LHCN-M2 (cell line): ENCODE data around the gene PRM1. TPM values are rescaled to one million over a fixed set of nuclear protein-coding genes. Genes with fewer than 3 reads are reported as not detected.

Experiments used
- DNase-seq: peaks from one replicate; pipeline ENCODE4 v3.0.0-alpha.2; 2012; ENCODE audit warnings: low read depth
- polyA plus RNA-seq: library from polyadenylated mRNA; unstranded; fragments of >200 nt; gene quantifications from one replicate; pipeline ENCODE4 v1.2.1, GENCODE V29; 2012; ENCODE audit warnings: missing spikeins
- total RNA-seq: library from RNA; depleted of rRNA; stranded (reverse); fragments of >200 nt; gene quantifications from 2 replicates; pipeline ENCODE4 v1.2.3, GENCODE V29; 2014; rRNA removed

Gene PRM1, protein sequence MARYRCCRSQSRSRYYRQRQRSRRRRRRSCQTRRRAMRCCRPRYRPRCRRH
- not detected in 2 replicates for total RNA-seq
- polyA plus RNA-seq = not detected

GRCh38 chr16:11280616-11281522, at the start of gene PRM1:
PRM1 (minus strand) TSS chr16:11281330; CDS start chr16:11281238, 92 bp downstream.
- DNase-seq = no peak

- no peak for DNase-seq
Measured at GRCh38 chr16:11330526-11331237, 49.6 kb upstream of the PRM1 start.

DNA sequence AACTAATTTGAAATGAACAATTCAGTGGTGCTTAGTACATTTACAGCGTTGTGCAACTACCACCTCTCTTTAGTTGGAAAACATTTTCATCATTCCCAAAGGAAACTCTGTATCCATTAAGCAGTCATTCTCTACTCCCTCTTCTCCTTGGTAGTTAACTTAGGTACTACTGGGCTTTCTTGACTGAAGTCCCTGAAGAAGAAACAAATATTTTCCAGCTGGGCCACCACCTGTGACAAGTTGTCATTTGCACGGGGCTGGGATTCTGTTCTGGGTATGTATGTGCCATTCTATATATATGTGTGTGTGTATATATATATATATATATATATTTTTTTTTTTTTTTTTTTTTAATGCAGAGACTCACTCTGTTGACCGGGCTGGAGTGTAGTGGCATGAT, 48.8 kb upstream of the PRM1 start:
- DNase-seq = no peak

DNA sequence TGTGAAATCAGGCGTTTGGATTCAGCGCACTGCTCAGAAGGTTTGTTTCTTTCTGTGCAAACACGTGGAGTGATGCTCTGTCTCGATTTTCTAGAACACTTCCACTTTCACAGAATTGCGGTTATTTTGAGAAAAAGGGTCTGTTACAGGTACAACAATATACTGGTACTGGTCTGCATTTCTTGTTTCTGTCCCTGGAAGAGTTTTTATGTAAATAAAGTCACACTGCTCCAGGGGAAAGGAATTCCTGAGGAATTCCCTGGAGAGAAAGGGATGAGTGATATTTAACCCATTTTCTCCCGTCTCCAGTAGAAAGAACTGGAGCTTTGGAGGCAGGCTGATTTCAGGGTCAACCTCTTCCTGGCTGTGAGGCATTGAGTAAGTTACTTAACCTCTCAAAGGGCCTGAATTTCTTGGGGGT, 48.0 kb upstream of the PRM1 start:
- peak; percentile 65 for DNase-seq

- peak; percentile 91 for DNase-seq
Measured at GRCh38 chr16:11328172-11329070, 47.3 kb upstream of the PRM1 start.

GRCh38 chr16:11327277-11328171, 46.4 kb upstream of the PRM1 start:
- DNase-seq = no peak

DNA sequence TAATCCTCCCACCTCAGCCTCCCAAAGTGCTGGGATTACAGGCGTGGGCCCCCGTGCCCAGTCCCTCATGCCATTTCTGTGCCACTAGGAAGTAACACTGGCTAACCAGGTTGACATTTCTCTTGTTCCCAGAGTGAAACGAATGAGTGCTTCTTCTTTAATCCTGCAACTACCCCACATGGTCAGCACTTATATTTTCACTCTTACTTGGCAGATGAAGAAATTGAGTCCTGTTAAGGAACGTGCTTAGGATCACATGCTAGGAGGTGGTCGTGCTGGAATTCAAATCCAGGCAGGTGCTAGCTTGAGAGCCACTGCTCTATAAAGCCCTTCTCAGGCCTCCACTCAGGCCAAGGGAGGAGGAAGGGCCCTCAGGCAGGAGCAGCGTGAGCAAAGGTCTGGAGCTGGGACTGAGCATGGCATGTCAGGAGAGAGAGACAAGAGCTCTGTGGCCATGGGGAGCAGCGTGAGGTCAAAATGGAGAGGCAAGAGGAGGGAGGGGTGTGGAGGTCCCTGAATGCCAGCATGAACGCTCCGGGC, 45.7 kb upstream of the PRM1 start:
- DNase-seq = no peak

- no peak for DNase-seq
Measured at GRCh38 chr16:11326084-11326736, 45.1 kb upstream of the PRM1 start.

DNA sequence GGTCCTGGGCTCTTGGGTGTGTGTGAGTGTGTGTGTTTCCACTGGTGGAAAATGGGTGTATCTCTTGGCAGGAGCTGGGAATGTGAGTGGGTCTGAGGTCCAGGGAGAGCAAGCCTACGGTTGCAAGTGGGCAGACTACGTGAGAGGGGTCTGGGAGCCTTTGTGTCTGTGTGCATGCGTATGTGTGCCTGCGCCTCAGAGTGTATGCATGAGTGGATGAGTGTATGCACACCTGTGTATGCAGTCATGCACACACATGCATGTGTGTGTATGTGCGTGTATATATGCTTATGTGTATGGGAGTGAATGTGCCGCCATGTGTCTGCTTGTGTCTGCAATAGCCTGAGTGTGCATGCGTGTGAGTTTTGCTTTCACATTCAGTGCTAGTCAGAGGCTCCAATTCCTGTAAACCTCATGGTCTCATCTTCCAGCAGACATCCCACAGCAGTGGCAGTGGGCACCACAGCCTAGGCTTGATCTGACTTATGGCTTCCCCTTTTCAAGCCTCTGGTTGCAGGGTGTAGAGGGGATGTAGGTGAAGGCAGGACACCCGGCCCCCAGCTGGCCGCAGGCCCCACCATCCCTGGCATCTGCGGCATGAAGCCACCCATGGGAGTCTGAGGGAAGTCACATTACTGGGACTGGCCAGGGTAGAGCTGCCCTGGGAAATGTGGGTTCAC, 44.4 kb upstream of the PRM1 start:
- DNase-seq = no peak

- no peak for DNase-seq
Measured at GRCh38 chr16:11323551-11324336, 42.6 kb upstream of the PRM1 start.

- no peak for DNase-seq
Measured at GRCh38 chr16:11322823-11323222, 41.7 kb upstream of the PRM1 start.

GRCh38 chr16:11321662-11322061, 40.5 kb upstream of the PRM1 start:
- DNase-seq = no peak

DNA sequence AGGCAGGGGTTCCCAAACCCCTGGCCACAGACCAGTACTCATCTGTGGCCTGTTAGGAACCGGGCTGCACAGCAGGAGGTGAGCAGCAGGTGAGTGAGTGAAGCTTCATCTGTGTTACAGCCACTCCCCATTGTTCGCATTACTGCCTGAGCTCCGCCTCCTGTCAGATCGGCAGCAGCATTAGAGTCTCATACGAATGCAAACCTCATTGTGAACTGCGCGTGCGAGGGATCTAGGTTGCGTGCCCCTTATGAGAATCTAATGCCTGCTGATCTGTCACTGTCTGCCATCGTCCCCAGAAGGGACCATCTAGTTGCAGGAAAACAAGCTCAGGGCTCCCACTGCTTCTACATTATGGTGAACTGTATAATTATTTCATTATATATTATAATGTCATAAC, 39.0 kb upstream of the PRM1 start:
- no peak for DNase-seq

- DNase-seq = no peak
Measured at GRCh38 chr16:11319529-11320146, 38.5 kb upstream of the PRM1 start.

DNA sequence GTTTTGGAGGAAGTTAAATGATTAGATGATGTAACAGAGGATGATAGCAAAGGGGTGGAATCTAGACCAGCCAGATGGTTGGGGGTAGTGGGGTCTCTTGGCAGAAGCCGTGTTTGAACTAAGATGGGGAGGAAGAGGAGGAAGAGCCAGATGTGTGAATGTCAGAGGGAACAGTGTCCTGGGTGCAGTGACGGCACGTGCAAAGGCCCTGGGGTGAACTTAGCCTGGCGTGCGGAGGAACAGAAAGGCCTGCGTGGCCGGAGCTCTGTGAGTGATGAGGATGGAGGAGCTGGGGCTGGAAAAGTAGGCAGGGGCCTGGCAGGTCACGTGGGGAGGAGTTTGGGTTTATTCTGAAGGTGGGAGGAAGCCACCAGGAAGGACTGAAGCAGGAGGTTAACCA, 37.7 kb upstream of the PRM1 start:
- no peak for DNase-seq

DNA sequence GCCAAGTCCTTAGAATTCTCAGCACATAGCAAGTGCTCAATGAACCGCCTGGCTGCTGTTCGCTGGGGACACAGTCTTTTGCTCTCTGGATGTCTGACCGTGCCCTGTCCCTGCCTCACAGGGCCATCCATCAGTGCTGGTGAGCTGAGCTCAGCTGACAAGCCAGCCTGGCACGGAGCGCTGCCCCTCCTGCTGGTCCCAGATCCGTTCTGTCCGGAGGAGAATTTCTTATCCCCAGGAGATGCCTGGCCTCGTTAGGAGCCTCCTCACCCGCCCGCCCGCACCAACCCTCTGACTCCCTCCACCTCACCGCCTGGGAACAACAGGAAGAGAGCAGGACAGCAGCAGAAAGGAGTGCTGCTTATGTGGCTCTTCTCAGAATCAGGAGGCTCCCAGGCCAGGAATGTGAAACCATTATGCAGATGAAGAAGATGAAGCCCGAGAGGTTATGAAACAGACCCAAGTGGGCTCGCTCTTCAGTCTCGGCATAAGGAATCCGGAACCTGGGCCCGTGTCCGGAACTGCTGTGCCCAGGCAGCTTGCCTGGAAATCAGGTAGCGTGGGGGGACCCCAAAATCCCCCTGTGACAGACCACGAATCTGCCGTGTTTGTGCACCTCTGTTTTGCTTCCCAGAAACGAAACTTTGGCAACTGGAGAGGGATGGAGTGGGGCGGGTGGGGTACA, 35.3 kb upstream of the PRM1 start:
- no peak for DNase-seq

DNA sequence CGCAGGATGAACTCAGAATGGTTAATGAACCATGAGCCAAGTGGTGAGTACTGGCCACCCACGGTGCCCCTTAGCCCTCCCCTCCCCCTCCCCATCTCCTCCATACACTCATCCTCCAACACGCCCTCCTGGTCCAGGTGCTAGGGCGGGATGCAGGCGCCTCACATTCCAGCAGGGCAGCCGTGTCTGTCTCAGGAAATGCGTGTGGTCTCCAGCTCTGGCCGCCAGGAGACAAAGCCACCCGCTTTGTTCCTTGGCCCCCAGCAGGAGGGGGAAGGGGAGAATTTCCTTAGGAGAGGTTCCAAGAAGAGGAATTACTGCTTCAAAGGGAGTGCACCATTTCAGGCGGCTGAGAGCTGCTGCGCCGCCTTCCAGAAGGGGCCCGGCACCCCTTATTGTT, 34.4 kb upstream of the PRM1 start:
- DNase-seq = no peak
